Dermis microvascular lymphatic vessel endothelial cell (primary cell): ENCODE data around the gene SMIM38. TPM values are rescaled to one million over a fixed set of nuclear protein-coding genes. Genes with fewer than 3 reads are reported as not detected.
"Not testable (repeated sequence)": the region's sequence is repeated elsewhere in the genome, so short reads cannot be mapped to it uniquely, and the experiment has no call there.

Experiments
- DNase-seq, 2 donors: peaks; one replicate each; pipeline versions ENCODE4 v3.0.0 to v3.0.0-alpha.2; 2010; ENCODE audit warnings: low read depth in 2 of 2
- total RNA-seq: library from RNA; depleted of rRNA; stranded (reverse); fragments of >200 nt; gene quantifications from 2 replicates; pipeline ENCODE4 v1.2.1, GENCODE V29; 2014

Gene SMIM38
- total RNA-seq, 1 donor from 2014 or later, result not detected

- DNase-seq, result no peak
Observed at GRCh38 chr11:69122326-69122629, 33.5 kb upstream of the SMIM38 start.

DNA sequence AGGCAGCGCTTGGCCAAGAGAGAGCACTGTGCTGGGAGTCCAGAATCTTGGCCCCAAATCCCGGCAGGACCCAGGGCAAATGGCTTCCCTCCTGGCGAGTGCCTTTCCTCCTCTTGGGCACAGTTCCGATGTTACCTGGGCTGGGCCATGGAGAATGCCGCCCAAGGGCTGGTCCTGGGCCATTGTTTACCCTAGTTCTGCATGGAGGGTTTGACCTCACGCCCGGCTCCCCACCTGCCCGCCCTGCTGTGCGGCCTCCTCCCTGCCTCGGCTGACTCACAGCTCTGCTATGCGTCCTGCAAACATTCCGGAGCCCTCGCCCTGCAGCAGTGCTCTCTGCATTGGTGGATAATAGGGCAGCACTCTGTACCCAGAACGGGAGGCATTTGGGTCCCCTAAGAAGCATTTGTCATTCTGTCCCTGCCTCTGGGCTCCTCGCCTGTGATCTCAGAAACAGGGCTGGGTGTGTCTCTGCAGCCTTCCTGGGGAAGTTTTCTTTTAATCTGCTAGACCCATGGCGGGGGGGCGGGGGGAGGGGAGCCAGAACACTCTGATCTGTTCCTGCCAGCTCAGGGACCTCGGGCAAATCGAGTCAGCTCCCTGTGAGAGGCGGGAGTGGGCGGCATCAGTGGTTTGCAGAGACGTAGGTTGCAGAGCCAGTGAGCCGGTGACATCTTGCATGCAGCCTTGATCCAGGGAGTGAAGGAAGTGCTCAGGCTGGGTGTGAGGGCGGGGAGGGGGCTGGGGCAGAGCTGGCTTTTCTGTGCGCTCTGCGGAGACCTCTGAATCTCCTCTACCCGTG, 32.9 kb upstream of the SMIM38 start:
- DNase-seq, result peak; percentile 40 to 72

GRCh38 chr11:69123593-69124545, 31.9 kb upstream of the SMIM38 start:
- no peak for DNase-seq

DNA sequence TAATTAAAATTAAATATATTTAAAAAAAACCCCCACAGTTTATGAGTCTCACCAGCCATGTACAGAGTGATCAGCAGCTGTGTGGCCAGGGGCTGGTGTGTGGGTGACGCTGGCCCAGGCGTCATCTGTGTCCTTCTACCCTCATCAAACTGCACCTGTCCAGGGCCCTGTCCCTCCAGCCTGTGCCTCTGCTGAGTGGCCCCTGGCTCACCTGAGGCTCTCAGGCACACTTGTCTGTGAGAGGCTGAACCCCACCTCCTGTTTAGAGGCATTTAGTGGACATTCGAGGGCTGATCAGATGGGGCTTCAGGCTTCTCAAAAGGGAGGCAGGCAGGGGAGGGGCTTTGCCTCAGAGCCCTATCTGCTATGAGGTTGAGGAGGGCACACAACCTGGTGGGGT, 29.9 kb upstream of the SMIM38 start:
- DNase-seq, result no peak

DNA sequence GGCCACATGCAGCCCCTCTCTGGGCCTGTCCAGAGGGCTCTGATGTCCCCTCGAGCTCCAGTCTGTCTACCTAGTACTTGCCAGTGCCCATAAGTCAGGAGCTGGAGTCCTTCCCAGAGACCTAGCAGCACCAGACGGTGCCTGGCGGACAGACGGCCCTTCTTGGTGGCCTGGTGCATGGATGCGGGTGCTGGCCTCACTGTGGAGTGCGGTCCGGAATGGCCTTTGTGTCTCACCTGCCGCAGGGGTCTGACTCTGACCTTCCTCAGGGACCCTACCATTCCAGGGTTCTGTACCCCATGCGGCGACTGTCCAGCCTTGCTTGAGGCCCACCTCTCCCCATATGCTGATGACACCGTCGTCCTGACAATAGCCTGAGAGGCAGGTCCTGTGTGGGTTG, 29.4 kb upstream of the SMIM38 start:
- DNase-seq, result no peak

DNA sequence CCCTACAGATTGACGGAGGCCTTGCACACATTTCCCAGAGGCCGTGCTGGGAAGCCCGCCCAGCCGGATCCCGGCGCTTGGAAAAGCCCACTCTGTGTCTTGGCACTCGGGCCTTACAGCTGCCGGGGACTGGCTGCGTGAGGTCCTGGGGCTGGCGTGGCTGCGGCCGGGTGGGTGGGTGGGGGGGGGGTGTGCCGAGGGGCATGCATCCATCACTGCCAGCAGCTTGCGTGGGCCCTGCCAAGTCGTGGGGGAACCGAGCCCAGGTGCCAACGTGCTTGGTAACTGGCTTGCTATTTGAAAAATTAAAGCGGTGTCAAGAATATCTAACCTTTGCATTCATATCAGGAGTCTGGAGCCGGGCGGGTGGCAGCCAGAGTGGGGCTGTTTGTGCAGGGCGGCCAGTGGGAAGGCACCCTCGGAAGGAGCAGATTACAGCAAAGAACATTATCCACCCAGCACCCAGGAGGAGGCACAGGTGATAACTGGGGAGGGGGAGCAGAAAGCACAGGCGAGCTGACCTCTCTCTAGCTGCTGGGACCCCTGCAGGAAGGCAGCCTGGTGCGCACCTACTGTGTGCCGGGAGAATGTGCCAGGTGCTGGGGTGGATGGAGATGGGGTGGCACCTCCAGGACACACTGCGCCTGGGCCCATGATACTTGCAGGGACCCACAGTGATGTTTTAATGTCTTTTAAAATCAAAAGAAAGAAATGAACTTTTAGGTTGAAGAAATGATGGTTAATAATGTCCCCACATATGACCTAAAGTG, 28.5 kb upstream of the SMIM38 start:
- DNase-seq, result no peak

DNA sequence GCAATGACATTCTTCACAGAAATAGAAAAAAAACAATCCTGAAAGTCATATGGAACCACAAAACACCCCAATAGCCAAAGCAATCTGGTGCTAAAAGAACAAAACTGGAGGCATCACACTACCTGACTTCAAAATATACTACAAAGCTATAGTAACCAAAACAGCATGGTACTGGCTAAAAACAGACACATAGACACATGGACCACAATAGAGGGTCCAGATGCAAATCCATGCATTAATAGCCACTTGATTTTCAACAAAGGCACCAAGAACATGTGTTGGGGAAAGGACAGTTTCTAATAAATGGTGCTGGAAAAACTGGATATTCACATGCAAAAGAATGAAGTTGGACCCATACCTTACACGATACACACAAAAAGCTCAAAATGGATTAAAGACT, 27.9 kb upstream of the SMIM38 start:
- no peak for DNase-seq

GRCh38 chr11:69129053-69129452, 26.7 kb upstream of the SMIM38 start:
- no peak for DNase-seq

GRCh38 chr11:69129647-69130046, 26.1 kb upstream of the SMIM38 start:
- DNase-seq, result no peak

GRCh38 chr11:69130654-69131053, 25.1 kb upstream of the SMIM38 start:
- no peak for DNase-seq

DNA sequence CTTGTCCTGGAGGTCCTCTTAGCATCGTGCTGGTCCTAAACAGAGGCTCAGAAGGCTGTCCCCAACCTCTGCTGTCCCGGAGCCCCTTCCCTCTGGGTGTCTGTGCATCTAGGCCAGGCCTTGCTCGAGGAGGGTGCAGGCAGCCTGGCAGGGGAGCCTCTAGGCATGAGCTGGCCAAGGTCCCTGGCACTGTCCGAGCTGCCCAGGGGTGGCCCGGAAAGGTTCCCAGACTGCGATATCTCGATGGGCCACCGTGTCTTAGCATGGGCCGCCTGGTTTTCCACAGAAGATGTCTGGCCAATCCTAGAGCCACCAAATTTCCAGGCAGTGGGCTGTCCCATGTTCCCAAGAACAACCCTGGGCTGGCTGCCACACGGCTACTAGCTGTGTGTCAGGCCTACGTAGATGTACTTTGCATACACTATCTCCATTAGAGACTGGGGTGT, 24.6 kb upstream of the SMIM38 start:
- DNase-seq, result no peak

- peak; percentile 70 to 79 for DNase-seq
Observed at GRCh38 chr11:69131644-69132300, 24.0 kb upstream of the SMIM38 start.

DNA sequence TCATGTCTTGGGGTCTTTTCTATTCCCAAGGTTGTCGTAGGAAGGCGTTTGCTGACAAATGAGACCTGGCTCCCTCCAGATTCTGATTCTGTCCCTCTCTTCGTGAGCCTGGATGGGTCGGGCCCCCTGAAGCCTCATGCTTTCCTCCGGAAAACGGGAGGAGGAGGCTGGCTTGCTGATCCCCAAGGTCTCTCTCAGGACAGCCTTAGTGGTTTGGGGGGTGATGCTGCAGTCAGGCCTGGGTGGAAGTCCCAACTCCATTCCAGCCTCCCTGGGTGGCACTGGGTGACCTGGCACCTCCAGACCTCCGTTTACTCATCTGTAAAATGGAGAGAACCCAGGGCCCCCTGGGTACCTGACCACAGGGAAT, 23.4 kb upstream of the SMIM38 start:
- DNase-seq, result no peak

GRCh38 chr11:69133251-69133650, 22.5 kb upstream of the SMIM38 start:
- no peak for DNase-seq

- not testable (repeated sequence) for DNase-seq
Observed at GRCh38 chr11:69134182-69134581, 21.6 kb upstream of the SMIM38 start.

DNA sequence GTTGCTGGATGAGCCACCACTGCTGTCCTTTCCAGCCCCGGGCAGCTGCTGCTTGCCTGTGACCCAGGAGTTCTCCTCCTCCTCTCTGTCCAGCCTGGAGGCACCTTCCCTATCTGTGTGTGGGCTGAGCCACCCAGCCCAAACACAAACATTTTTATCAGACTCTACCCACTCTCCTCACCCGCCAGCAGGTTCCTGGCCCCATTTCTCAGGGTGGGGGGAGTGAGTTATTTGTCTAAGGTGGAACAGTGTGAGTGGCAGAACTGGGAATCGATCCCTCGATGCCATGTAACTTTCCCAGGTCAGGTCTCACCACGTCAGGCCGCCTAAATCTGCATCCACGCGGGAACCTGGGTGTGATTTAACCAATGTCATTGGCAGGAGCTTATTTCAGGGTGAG, 20.8 kb upstream of the SMIM38 start:
- no peak for DNase-seq

DNA sequence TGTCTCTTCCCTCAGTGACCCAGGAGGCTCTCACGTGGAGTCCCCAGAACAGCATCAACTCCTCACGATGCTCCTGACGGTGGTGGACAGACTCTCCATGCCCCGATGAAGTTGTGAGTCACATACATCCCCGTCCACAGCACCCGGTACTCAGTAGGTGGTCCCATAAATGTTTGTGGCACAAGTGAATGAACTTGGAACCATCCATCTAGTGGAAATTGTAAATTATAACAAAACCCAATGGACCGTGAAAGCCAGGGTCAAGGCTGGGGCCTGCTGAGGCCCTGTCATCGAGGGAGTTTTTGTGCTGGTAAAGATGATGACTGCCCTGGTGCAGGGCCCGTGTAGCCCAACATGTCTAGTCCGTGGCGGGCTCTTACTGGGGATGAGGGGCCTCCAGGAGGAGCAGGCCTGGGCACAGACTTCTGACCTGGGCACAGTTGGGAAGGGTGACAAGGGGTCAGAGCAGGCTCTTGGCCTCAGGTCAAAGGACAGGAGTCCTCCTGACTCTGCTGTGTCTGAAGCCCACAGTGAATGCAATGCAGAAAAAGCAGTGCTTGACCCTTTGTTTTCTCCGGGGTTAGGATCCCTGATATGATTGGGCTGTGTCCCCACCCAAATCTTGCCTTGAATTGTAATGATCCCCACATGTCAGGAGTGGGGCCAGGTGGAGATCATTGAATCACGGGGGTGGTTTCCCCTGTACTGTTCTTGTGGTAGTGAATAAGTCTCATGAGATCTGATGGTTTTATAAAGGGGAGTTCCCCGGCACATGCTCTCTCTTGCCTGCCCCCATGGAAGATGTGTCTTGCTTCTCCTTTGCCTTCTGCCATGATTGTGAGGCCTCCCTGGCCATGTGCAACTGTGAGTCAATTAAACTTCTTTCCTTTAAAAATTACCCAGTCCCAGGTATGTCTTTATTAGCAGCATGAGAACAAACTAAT, 20.0 kb upstream of the SMIM38 start:
- no peak for DNase-seq

GRCh38 chr11:69136471-69136870, 19.3 kb upstream of the SMIM38 start:
- no peak for DNase-seq

- no peak for DNase-seq
Observed at GRCh38 chr11:69137151-69137844, 18.4 kb upstream of the SMIM38 start.

- DNase-seq, result no peak
Observed at GRCh38 chr11:69138265-69138664, 17.5 kb upstream of the SMIM38 start.
